ENCODE data around the gene LRRC38. TPM values are rescaled to one million over a fixed set of nuclear protein-coding genes. Genes with fewer than 3 reads are reported as not detected.

The LRRC38 gene
- total and polyA plus RNA-seq, 12 donors = 3.2 to 60.3 (median 9.5) TPM

GRCh38 chr1:13517193-13517812 is 3.5 kb upstream of the LRRC38 start:
- H3K4me3 ChIP-seq = no peak overlapping the region
- no peak for DNase-seq
- no peaks in the 10 kb centered on the region for H3K9me3 ChIP-seq (replicated peaks in 1 of 3)
- no peaks in the 10 kb centered on the region for H3K27me3 ChIP-seq
- peaks cover 0 to 9% of the 10 kb centered on the region in 2 donors for H3K4me1 ChIP-seq (replicated peaks in 1 of 2)
- TF ChIP-seq CTCF (IDR thresholded peaks at IDR 0.05) = peak in 1 of 6 experiments; percentile 17
- no peak for TF ChIP-seq POLR2A (IDR thresholded peaks at IDR 0.05)
- 49 to 58% (median 53%) methylated on average over 11 to 18 of the region's 18 CpGs for WGBS, 4 donors
- intact Hi-C loops (cut with DNase I) = no loop called here
- no peaks in the 10 kb centered on the region for H3K36me3 ChIP-seq (replicated peaks in 1 of 2)
- no peak overlapping the region for H3K27ac ChIP-seq

- peaks cover 0 to 9% of the 10 kb centered on the region in 2 donors for H3K4me1 ChIP-seq (replicated peaks in 1 of 2)
- peak in 3 of 7 donors; percentile 44 to 68 (median 53) for DNase-seq
- H3K4me3 ChIP-seq = no peak overlapping the region
- H3K9me3 ChIP-seq (replicated peaks in 1 of 3) = no peaks in the 10 kb centered on the region
- H3K27ac ChIP-seq = peak overlapping the region in 2 of 5 donors; percentile 30 to 70
- 49 to 57% (median 54%) methylated on average over 10 of the region's 10 CpGs for WGBS, 4 donors
- intact Hi-C loops (cut with DNase I) = no loop called here
- no peaks in the 10 kb centered on the region for H3K36me3 ChIP-seq (replicated peaks in 1 of 2)
- H3K27me3 ChIP-seq = no peaks in the 10 kb centered on the region
- TF ChIP-seq POLR2A (IDR thresholded peaks at IDR 0.05) (no peak), CTCF (IDR thresholded peaks at IDR 0.05) (no peak)
Observed at GRCh38 chr1:13516606-13517005, 2.8 kb upstream of the LRRC38 start.

- Histone ChIP-seq H3K27me3 (no peaks in the 10 kb centered on the region), H3K36me3 (replicated peaks in 1 of 2) (no peaks in the 10 kb centered on the region), H3K27ac (no peak overlapping the region), H3K9me3 (replicated peaks in 1 of 3) (no peaks in the 10 kb centered on the region), H3K4me1 (replicated peaks in 1 of 2) (peaks cover 0 to 13% of the 10 kb centered on the region in 2 donors), H3K4me3 (no peak overlapping the region)
- intact Hi-C loops (cut with DNase I) = no loop called here
- no peak for TF ChIP-seq POLR2A (IDR thresholded peaks at IDR 0.05)
- TF ChIP-seq CTCF (IDR thresholded peaks at IDR 0.05) = no peak
- DNase-seq = no peak
- 68 to 83% (median 76%) methylated on average over 3 to 5 of the region's 5 CpGs for WGBS, 4 donors
Observed at GRCh38 chr1:13514821-13515220, 1.0 kb upstream of the LRRC38 start.

GRCh38 chr1:13513063-13513894 is 524 bp downstream of the LRRC38 start:
- peak in 1 of 7 donors; percentile 50 for DNase-seq
- Histone ChIP-seq H3K9me3 (replicated peaks in 1 of 3) (no peaks in the 10 kb centered on the region), H3K4me3 (peak overlapping the region in 2 of 4 donors; percentile 22 to 65), H3K27ac (peak overlapping the region in 3 of 5 donors; percentile 13 to 75 (median 38)), H3K36me3 (replicated peaks in 1 of 2) (no peaks in the 10 kb centered on the region), H3K4me1 (replicated peaks in 1 of 2) (peaks cover 0 to 23% of the 10 kb centered on the region in 2 donors), H3K27me3 (no peaks in the 10 kb centered on the region)
- WGBS, 4 donors = 1 to 2% (median 2%) methylated on average over 32 to 98 of the region's 98 CpGs; no CpG with 5 or more reads in 1 of the 4 donors
- no peak for TF ChIP-seq POLR2A (IDR thresholded peaks at IDR 0.05)
- no peak for TF ChIP-seq CTCF (IDR thresholded peaks at IDR 0.05)
- intact Hi-C loops (cut with DNase I) = no loop called here

Measured in adrenal gland (tissue), 12 donors.